Measurements from ENCODE around the gene LRP3. TPM values are rescaled to one million over a fixed set of nuclear protein-coding genes. Genes with fewer than 3 reads are reported as not detected.

LRP3 gene
- total and polyA plus RNA-seq, 2 experiments from 2014 or later: 3.5 to 62.7 TPM

DNA sequence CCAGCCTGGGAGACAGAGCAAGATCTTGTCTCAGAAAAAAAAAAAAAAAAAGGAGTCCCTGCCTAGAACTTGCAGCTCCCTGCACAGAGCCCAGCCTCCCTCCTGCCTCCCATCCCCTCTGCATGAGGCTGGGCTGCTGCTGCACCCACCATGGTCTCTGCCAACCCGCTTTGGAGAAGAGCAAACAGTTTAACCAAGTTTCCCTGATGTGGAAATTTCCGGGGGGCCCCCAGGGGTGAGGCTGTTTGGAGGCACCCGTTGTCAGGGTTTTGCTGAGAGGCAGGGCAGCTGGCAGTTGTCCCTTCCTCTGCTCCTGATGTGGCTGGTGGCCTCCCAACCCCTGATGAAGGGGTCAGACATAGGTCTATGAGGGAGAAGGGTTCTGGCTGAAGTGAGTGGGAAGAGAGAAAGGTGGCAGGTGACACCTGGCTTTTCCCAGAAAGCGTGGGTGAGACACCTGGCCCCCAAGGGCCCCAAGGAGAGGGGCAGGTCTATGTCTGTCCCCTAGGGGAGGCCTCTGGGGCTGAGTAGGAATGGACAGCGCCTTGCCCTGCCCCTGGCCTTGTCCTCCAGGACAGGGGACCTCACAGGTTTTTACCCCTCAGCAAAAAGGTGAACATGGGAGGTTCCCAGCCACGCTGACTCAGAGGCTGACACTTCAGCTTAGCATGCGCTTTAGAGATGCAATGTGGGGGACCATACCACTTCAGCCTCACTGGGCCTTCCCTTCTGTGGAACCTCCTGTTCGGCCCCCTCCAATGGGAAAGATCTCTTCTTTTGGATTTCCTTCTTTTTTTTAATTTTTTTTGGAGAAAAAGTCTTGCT lies 5.5 kb downstream of the LRP3 start:
- peaks cover 5% of the 10 kb centered on the region; the same call in 1 of the 2 replicates for H3K4me1 ChIP-seq (ENCODE audit: insufficient read depth)
- Mint-ChIP-seq H3K4me3 (no peak overlapping the region), H3K27me3 (ENCODE audit: insufficient read depth, low read depth, poor library complexity) (peaks cover 11% of the 10 kb centered on the region), H3K9me3 (no peaks in the 10 kb centered on the region), H3K36me3 (ENCODE audit: low read depth) (peaks cover 7% of the 10 kb centered on the region), H3K4me1 (no peaks in the 10 kb centered on the region), H3K27ac (no peak overlapping the region)
- no peaks in the 10 kb centered on the region for H3K36me3 ChIP-seq (ENCODE audit: insufficient read depth)
- no peak overlapping the region for H3K27ac ChIP-seq (ENCODE audit: low read depth)
- H3K4me3 ChIP-seq: no peak overlapping the region
- DNase-seq (ENCODE audit: low spot score) (no peak), ATAC-seq (no peak)
- no peak overlapping the region for H2AFZ ChIP-seq
- TF ChIP-seq NANOG (IDR thresholded peaks at IDR 0.05; ENCODE audit: borderline replicate concordance): no peak
- TF ChIP-seq, protein P1, sequence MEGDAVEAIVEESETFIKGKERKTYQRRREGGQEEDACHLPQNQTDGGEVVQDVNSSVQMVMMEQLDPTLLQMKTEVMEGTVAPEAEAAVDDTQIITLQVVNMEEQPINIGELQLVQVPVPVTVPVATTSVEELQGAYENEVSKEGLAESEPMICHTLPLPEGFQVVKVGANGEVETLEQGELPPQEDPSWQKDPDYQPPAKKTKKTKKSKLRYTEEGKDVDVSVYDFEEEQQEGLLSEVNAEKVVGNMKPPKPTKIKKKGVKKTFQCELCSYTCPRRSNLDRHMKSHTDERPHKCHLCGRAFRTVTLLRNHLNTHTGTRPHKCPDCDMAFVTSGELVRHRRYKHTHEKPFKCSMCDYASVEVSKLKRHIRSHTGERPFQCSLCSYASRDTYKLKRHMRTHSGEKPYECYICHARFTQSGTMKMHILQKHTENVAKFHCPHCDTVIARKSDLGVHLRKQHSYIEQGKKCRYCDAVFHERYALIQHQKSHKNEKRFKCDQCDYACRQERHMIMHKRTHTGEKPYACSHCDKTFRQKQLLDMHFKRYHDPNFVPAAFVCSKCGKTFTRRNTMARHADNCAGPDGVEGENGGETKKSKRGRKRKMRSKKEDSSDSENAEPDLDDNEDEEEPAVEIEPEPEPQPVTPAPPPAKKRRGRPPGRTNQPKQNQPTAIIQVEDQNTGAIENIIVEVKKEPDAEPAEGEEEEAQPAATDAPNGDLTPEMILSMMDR (conservative IDR thresholded peaks at IDR 0.05; ENCODE audit: low read depth in 2 of 2): no peak
- TF ChIP-seq ZNF331 (CRISPR knock-in tag; IDR thresholded peaks at IDR 0.05; ENCODE audit: low read depth): no peak
- H3K4me2 ChIP-seq: no peak overlapping the region
- H3K27me3 ChIP-seq (ENCODE audit: insufficient read depth): peaks cover 5% of the 10 kb centered on the region; the same call in 1 of the 2 replicates
- no peaks in the 10 kb centered on the region for H3K9me2 ChIP-seq (ENCODE audit: insufficient read depth)
- peaks cover 4% of the 10 kb centered on the region; the same call in 1 of the 2 replicates for H4K20me1 ChIP-seq (replicated peaks; ENCODE audit: insufficient read depth)
- H3K79me2 ChIP-seq (replicated peaks; ENCODE audit: insufficient read depth): no peaks in the 10 kb centered on the region
- no peaks in the 10 kb centered on the region for H3F3A ChIP-seq (replicated peaks; ENCODE audit: low read depth)

DNA sequence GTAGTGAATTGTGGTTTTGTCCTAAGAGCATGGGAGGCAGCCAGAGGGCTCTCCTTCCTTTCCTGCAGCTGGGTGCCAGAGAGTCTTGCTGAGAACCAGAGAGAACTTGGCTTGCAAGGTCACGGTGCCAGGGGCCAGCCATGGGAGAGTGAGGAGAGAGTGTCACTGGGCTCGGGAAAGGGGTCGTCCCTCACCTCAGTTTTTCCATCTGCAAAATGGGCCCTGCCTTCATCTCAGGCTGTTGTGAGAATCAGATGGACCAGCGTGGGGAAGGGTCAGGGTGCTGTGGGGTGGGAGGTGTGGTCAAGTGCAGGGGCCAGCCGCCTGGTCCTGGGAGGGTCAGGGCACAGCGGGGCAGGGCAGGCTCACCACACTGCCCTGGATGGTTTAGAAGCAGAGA lies 7.3 kb downstream of the LRP3 start:
- no peaks in the 10 kb centered on the region for H3K9me2 ChIP-seq (ENCODE audit: insufficient read depth)
- no peak for ATAC-seq
- no peak overlapping the region for H2AFZ ChIP-seq
- H4K20me1 ChIP-seq (replicated peaks; ENCODE audit: insufficient read depth): peaks cover 4% of the 10 kb centered on the region; the same call in 1 of the 2 replicates
- no peak overlapping the region for H3K27ac ChIP-seq (ENCODE audit: low read depth)
- Mint-ChIP-seq H3K4me1 (no peaks in the 10 kb centered on the region), H3K27me3 (ENCODE audit: insufficient read depth, low read depth, poor library complexity) (peaks cover 8% of the 10 kb centered on the region), H3K27ac (no peak overlapping the region), H3K36me3 (ENCODE audit: low read depth) (peaks cover 7% of the 10 kb centered on the region), H3K4me3 (no peak overlapping the region), H3K9me3 (no peaks in the 10 kb centered on the region)
- no peaks in the 10 kb centered on the region for H3K4me1 ChIP-seq (ENCODE audit: insufficient read depth)
- H3K27me3 ChIP-seq (ENCODE audit: insufficient read depth): no peaks in the 10 kb centered on the region
- no peak for TF ChIP-seq EZH2 (IDR thresholded peaks at IDR 0.05; ENCODE audit: low read depth, unreplicated experiment)
- TF ChIP-seq EZH2phosphoT487 (IDR thresholded peaks at IDR 0.05; ENCODE audit: unreplicated experiment): no peak
- TF ChIP-seq, protein P1 (conservative IDR thresholded peaks at IDR 0.05; ENCODE audit: low read depth in 2 of 2): no peak
- TF ChIP-seq NANOG (IDR thresholded peaks at IDR 0.05; ENCODE audit: borderline replicate concordance): no peak
- TF ChIP-seq, protein P2, sequence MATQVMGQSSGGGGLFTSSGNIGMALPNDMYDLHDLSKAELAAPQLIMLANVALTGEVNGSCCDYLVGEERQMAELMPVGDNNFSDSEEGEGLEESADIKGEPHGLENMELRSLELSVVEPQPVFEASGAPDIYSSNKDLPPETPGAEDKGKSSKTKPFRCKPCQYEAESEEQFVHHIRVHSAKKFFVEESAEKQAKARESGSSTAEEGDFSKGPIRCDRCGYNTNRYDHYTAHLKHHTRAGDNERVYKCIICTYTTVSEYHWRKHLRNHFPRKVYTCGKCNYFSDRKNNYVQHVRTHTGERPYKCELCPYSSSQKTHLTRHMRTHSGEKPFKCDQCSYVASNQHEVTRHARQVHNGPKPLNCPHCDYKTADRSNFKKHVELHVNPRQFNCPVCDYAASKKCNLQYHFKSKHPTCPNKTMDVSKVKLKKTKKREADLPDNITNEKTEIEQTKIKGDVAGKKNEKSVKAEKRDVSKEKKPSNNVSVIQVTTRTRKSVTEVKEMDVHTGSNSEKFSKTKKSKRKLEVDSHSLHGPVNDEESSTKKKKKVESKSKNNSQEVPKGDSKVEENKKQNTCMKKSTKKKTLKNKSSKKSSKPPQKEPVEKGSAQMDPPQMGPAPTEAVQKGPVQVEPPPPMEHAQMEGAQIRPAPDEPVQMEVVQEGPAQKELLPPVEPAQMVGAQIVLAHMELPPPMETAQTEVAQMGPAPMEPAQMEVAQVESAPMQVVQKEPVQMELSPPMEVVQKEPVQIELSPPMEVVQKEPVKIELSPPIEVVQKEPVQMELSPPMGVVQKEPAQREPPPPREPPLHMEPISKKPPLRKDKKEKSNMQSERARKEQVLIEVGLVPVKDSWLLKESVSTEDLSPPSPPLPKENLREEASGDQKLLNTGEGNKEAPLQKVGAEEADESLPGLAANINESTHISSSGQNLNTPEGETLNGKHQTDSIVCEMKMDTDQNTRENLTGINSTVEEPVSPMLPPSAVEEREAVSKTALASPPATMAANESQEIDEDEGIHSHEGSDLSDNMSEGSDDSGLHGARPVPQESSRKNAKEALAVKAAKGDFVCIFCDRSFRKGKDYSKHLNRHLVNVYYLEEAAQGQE (IDR thresholded peaks at IDR 0.05; ENCODE audit: unreplicated experiment): no peak
- no peak for TF ChIP-seq ZNF331 (CRISPR knock-in tag; IDR thresholded peaks at IDR 0.05; ENCODE audit: low read depth)
- TF ChIP-seq CREB1 (CRISPR knock-in tag; IDR thresholded peaks at IDR 0.05; ENCODE audit: low read depth): no peak
- TF ChIP-seq, protein P3, sequence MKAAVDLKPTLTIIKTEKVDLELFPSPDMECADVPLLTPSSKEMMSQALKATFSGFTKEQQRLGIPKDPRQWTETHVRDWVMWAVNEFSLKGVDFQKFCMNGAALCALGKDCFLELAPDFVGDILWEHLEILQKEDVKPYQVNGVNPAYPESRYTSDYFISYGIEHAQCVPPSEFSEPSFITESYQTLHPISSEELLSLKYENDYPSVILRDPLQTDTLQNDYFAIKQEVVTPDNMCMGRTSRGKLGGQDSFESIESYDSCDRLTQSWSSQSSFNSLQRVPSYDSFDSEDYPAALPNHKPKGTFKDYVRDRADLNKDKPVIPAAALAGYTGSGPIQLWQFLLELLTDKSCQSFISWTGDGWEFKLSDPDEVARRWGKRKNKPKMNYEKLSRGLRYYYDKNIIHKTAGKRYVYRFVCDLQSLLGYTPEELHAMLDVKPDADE (IDR thresholded peaks at IDR 0.05): no peak
- H3K4me3 ChIP-seq: no peak overlapping the region
- no peaks in the 10 kb centered on the region for H3K36me3 ChIP-seq (ENCODE audit: insufficient read depth)
- no peak overlapping the region for H3K4me2 ChIP-seq
- H3K79me2 ChIP-seq (replicated peaks; ENCODE audit: insufficient read depth): no peaks in the 10 kb centered on the region
- H3F3A ChIP-seq (replicated peaks; ENCODE audit: low read depth): no peaks in the 10 kb centered on the region
- DNase-seq (ENCODE audit: low spot score): no peak
